AG09319 (cell line): ENCODE results near the gene TJP2.

Experiments used
- DNase-seq: peaks from one replicate; pipeline ENCODE4 v3.0.0-alpha.2; 2010; ENCODE audit warnings: low read depth; ENCODE audit errors: extremely low read depth
- CTCF ChIP-seq: IDR thresholded peaks from 2 replicates; pipeline ENCODE4 v1.5.1; 2011; ENCODE audit warnings: low read depth, mild to moderate bottlenecking, inconsistent platforms, low read length, moderate library complexity

TJP2 gene

DNA sequence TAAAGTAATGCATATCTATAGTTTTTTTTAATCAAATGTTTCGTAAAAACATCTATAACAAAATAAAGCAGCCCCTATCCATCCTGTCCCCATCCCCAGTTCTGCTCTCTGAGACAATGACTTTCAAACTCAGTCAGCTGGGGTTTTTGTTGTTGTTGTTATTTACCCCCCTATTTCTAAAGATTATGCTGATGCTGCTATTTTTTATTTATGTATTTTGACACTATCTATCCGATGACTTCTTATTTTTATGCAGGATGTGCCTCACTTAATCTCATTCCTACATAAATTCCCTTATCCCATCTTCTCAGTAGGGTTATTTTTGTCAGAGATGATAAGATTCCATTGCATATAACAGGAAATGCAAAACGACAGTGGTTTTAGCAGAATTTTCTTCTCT lies 105.7 kb downstream of the TJP2 start:
- TF ChIP-seq CTCF: no peak
- no peak for DNase-seq

DNA sequence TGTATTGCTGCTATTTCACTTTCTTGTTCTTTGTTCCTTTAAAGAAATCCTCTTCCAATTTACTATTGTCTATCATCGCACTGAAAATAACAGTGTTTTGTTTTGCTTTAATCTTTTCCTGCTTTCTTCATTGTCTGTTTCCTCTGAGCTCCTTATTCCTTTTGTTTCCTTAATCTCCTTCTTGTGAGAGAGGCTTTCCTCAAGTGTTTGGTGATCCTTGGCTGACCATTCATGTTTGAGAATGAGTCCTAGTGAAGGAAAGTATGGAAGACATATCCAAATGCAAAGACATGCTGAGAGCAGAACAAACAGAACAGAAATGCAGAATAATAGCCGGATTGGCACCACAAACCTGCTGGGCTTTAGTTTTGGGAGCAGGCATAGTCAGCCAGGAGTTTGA lies 108.9 kb downstream of the TJP2 start:
- TF ChIP-seq CTCF: no peak
- DNase-seq: no peak

GRCh38 chr9:69292078-69292477 lies 118.0 kb downstream of the TJP2 start:
- no peak for TF ChIP-seq CTCF
- no peak for DNase-seq

DNA sequence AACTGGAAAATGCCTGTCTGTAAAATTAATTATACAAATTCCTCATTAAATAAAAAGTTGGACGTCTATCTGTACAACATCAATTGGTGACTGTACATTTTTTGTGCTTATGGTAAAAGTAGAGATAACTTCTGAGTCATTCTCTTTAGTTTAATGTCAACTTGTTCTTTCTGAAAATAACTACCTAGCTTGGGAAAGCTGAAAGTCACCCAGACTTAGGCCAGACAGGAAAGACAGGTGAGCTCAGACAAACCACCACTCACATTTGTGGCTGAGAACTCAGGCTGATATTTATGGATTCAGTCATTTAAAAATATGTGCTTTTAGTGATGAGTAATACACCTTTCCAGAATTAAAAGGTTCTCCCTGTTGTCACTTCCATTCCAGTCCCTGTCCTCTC lies 119.1 kb downstream of the TJP2 start:
- TF ChIP-seq CTCF: no peak
- no peak for DNase-seq

DNA sequence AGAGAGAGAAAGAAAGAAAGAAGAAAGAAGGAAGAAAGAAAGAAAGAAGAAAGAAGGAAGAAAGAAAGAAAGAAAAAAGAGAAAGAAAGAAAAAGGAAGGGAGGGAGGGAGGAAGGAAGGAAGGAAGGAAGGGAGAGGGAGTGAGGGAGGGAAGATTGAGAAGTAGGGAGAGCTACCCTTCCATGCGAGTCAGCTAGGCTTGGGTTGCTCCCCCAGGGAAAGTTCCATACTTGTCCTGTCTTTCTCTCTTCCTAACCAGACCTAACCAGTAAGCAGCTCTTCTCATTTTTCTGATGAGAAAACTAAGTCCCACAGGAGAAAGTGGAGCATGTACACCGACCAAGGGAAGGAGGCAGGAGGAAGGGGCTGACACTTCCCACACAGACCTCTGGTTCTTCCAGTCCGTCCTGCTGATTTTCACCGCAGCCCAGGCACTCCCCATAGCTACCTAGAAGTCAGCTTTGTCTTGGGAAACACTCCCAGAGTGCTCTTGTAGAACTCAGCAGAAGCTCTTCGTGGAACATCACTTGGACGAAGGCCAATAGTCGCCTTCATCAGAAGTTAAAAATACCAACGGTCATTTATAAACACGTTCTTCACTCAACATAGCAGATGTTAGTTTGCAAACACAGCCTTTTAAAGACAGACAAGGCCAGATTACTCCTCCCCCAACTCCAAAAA lies 121.9 kb downstream of the TJP2 start:
- no peak for DNase-seq
- TF ChIP-seq CTCF: no peak

DNA sequence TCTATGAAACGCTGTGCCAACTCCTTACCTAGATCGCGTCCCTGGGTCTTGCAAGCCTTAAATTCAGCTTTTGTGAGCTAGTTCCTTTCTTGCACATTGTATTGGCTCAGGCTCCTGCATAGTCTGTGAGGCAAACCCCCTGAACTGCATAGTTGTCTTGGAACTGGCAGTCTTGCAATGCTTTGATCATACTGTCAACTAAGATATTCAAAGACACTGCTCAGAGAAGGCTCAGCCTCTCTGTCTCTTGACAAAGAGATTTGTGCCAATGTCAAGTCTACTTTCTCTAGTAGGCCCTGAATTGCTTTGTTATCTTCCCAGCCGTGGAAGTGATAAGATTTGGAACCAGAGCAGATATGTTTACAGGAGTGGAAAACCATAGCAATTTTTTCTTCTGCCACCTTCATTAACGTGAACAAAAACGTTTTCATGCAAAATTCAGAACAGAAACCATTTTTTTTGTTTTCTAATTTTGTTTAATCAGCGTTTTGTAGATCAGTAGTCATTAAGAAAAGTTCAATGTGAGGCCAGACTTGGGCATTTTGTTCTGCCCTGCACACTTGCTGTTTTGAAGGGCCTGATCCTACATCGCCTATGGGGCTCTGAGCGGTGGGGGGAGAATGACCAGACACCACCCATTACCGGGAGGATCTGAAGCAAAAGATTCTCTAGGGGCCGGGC lies 123.4 kb downstream of the TJP2 start:
- no peak for DNase-seq
- TF ChIP-seq CTCF: no peak

- no peak for TF ChIP-seq CTCF
- no peak for DNase-seq
Observed at GRCh38 chr9:69299315-69299714, 125.2 kb downstream of the TJP2 start.
